Mesendoderm (in vitro differentiated cells): ENCODE results near the gene AADACL2. TPM values are rescaled to one million over a fixed set of nuclear protein-coding genes. Genes with fewer than 3 reads are reported as not detected.
A peak's percentile ranks its signal among the peaks of the same experiment; 100 is the strongest.

Source experiments
- DNase-seq: peaks from one replicate; pipeline ENCODE4 v3.0.0; 2013
- H2AK5ac ChIP-seq: 2 replicates; pipeline ENCODE4 v1.6.1; 2013; ENCODE audit warnings: low read length, inconsistent platforms
- H2BK120ac ChIP-seq: 2 replicates; pipeline ENCODE4 v1.6.1; 2013; ENCODE audit warnings: low read depth, mild to moderate bottlenecking, low read length, moderate library complexity, mixed read lengths
- H2BK15ac ChIP-seq: replicated peaks from 2 replicates; pipeline ENCODE4 v1.6.1; 2013; ENCODE audit warnings: low read depth, mild to moderate bottlenecking, moderate library complexity
- H2BK5ac ChIP-seq: 2 replicates; pipeline ENCODE4 v1.6.1; 2013; ENCODE audit warnings: low read length, inconsistent platforms
- H3K18ac ChIP-seq: 2 replicates; pipeline ENCODE4 v1.6.1; 2013; ENCODE audit warnings: mild to moderate bottlenecking, low read length, mixed read lengths
- H3K23ac ChIP-seq: one replicate; pipeline ENCODE4 v1.6.1; 2013; ENCODE audit warnings: low read length
- H3K27ac ChIP-seq: 2 replicates; pipeline ENCODE4 v1.5.1; 2013; ENCODE audit warnings: low read depth, mild to moderate bottlenecking, inconsistent platforms, low read length, moderate library complexity
- H3K27me3 ChIP-seq: 2 replicates; pipeline ENCODE4 v1.6.1; 2013; ENCODE audit warnings: low read length, control low read depth, mild to moderate bottlenecking, inconsistent platforms; ENCODE audit not compliant: insufficient read depth, poor library complexity
- H3K36me3 ChIP-seq: 2 replicates; pipeline ENCODE4 v1.6.1; 2013; ENCODE audit warnings: low read length, inconsistent platforms; ENCODE audit not compliant: control insufficient read depth, insufficient read depth
- H3K4ac ChIP-seq: one replicate; pipeline ENCODE4 v1.6.1; 2013; ENCODE audit warnings: low read depth, mild to moderate bottlenecking, low read length, moderate library complexity
- H3K4me1 ChIP-seq: 2 replicates; pipeline ENCODE4 v1.6.1; 2013; ENCODE audit warnings: low read depth, low read length, inconsistent platforms; ENCODE audit not compliant: control insufficient read depth
- H3K4me2 ChIP-seq: 2 replicates; pipeline ENCODE4 v1.6.1; 2013; ENCODE audit warnings: low read length
- H3K4me3 ChIP-seq: 2 replicates; pipeline ENCODE4 v1.5.1; 2013; ENCODE audit warnings: mild to moderate bottlenecking, low read length
- H3K56ac ChIP-seq: one replicate; pipeline ENCODE4 v1.6.1; 2013; ENCODE audit warnings: low read length
- H3K79me1 ChIP-seq: 2 replicates; pipeline ENCODE4 v1.6.1; 2013; ENCODE audit warnings: low read length, inconsistent platforms
- H3K79me2 ChIP-seq: 2 replicates; pipeline ENCODE4 v1.6.1; 2013; ENCODE audit warnings: mild to moderate bottlenecking, low read length; ENCODE audit not compliant: control insufficient read depth, insufficient read depth
- H3K9ac ChIP-seq: 2 replicates; pipeline ENCODE4 v1.6.1; 2013; ENCODE audit warnings: low read length, inconsistent platforms
- H4K5ac ChIP-seq: one replicate; pipeline ENCODE4 v1.6.1; 2013; ENCODE audit warnings: low read length
- H4K8ac ChIP-seq: one replicate; pipeline ENCODE4 v1.6.1; 2013; ENCODE audit warnings: low read depth, mild to moderate bottlenecking, control low read depth, low read length, moderate library complexity
- WGBS: extraction: QIAGEN DNeasy Blood & Tissue Kit; methylation state at CpG from one replicate; pipeline ENCODE4 v1.1.7; 2013; ENCODE audit warnings: low lambda C conversion rate, missing lambda C conversion rate; ENCODE audit not compliant: insufficient coverage; ENCODE audit errors: extremely low coverage; 5-methylcytosine and 5-hydroxymethylcytosine counted together
- polyA plus RNA-seq, 2 experiments: library from polyadenylated mRNA; stranded (reverse); fragments of 200-250 nt; gene quantifications; one replicate each; pipeline ENCODE4 v1.2.3, GENCODE V29; 2013

Gene AADACL2
- not detected for polyA plus RNA-seq (2013, experiment 1 of 2)
- polyA plus RNA-seq (2013, experiment 2 of 2) = not detected

DNA sequence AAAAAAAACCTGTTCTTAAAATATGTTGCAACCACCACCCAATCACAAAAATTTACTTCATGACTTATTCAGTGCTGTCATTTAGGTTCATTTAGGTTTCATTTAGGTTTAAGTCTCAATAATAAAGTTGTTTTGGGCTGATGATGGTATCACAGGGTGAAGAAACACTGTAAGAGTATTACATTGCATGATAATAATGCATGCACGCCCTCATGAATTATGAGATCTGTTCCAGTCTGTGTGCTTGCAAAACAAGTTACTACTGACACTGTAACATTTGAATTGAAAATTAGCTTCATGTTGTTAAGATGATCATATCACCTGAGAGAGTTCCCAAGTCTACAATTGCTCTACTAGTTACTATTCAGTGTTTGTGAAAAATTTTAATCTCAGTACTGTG is at the start of gene AADACL2:
Gene AADACL2 (plus strand): TSS at position 315 of the 400 bp plus-strand sequence. CDS start 109 bp downstream, outside the sequence.
- Histone ChIP-seq H3K4me3 (no peak within 1 kb of the TSS), H2BK15ac (no peak within 1 kb of the TSS), H4K5ac (no peak within 1 kb of the TSS), H3K36me3 (no peaks in the 10 kb centered on the region), H3K27me3 (no peaks in the 10 kb centered on the region), H2BK120ac (no peak within 1 kb of the TSS), H3K4ac (no peak within 1 kb of the TSS), H3K9ac (no peak within 1 kb of the TSS), H3K4me2 (no peak within 1 kb of the TSS), H3K56ac (no peak within 1 kb of the TSS), H2BK5ac (no peak within 1 kb of the TSS), H3K79me1 (no peaks in the 10 kb centered on the region), H2AK5ac (no peak within 1 kb of the TSS), H3K79me2 (no peaks in the 10 kb centered on the region), H4K8ac (no peak within 1 kb of the TSS), H3K18ac (no peak within 1 kb of the TSS), H3K23ac (no peak within 1 kb of the TSS), H3K4me1 (no peaks in the 10 kb centered on the region), H3K27ac (no peak within 1 kb of the TSS)
- no CpG with 5 or more reads among the region's 1 CpG for WGBS
- no peak for DNase-seq

DNA sequence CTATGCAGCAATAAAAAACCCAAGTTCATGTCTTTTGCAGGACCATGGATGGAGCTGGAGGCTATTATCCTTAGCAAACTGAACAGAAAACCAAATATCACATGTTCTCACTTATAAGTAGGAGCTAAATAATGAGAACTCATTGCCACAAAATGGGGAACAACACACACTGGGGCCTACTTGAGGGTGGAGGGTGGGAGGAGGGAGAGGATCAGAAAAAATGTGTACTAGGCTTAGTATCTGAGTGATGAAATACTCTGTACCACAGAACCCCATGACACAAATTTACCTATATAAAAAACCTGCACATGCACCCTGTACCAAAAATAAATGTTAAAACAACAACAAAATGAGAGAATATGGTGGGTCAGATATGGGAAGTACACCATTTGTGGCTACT is 49.6 kb upstream of the AADACL2 start:
- H3K56ac ChIP-seq = no peak overlapping the region
- no peak overlapping the region for H3K4ac ChIP-seq
- H3K9ac ChIP-seq = no peak overlapping the region
- no peak overlapping the region for H3K18ac ChIP-seq
- H2AK5ac ChIP-seq = no peak overlapping the region
- H3K36me3 ChIP-seq = no peaks in the 10 kb centered on the region
- no peak overlapping the region for H2BK15ac ChIP-seq
- no peak overlapping the region for H2BK5ac ChIP-seq
- no peak overlapping the region for H3K4me3 ChIP-seq
- H3K79me1 ChIP-seq = no peaks in the 10 kb centered on the region
- no peak overlapping the region for H2BK120ac ChIP-seq
- H3K79me2 ChIP-seq = no peaks in the 10 kb centered on the region
- H3K23ac ChIP-seq = no peak overlapping the region
- H3K4me1 ChIP-seq = no peaks in the 10 kb centered on the region
- no peak for DNase-seq
- no peaks in the 10 kb centered on the region for H3K27me3 ChIP-seq
- no peak overlapping the region for H3K4me2 ChIP-seq
- H3K27ac ChIP-seq = no peak overlapping the region
- no peak overlapping the region for H4K5ac ChIP-seq
- H4K8ac ChIP-seq = no peak overlapping the region

DNA sequence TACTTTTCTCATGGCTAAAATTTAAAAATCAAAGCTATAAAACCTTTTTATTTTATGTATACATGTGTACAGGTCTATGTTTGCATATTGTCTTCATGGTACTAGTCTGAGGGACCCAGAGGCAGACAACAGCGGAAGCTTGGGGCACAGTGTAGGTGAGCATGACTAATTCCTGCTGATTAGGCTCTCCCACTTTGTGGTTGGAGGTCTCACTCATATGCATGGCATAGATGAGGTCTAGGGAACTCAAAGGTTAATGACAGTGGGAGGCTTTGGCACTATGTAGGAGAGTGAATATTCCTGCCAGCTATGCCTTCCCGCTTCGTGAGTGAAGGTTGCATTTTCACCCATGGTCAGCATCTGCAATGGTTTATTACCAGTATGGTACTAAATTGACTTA is 47.5 kb upstream of the AADACL2 start:
- Histone ChIP-seq H3K27me3 (no peaks in the 10 kb centered on the region), H3K4me2 (no peak overlapping the region), H4K5ac (no peak overlapping the region), H2AK5ac (no peak overlapping the region), H2BK5ac (no peak overlapping the region), H3K27ac (no peak overlapping the region), H4K8ac (no peak overlapping the region), H3K4me3 (no peak overlapping the region), H3K4me1 (no peaks in the 10 kb centered on the region), H3K18ac (no peak overlapping the region), H3K4ac (no peak overlapping the region), H2BK120ac (no peak overlapping the region), H2BK15ac (no peak overlapping the region), H3K56ac (no peak overlapping the region), H3K79me1 (no peaks in the 10 kb centered on the region), H3K79me2 (no peaks in the 10 kb centered on the region), H3K9ac (no peak overlapping the region), H3K23ac (no peak overlapping the region), H3K36me3 (no peaks in the 10 kb centered on the region)
- DNase-seq = peak; percentile 26
- WGBS = no CpG with 5 or more reads among the region's 3 CpGs

GRCh38 chr3:151687076-151687475 is 46.7 kb upstream of the AADACL2 start:
- H4K5ac ChIP-seq = no peak overlapping the region
- no peak overlapping the region for H3K27ac ChIP-seq
- no peak overlapping the region for H3K4me2 ChIP-seq
- no peak overlapping the region for H2BK15ac ChIP-seq
- no peaks in the 10 kb centered on the region for H3K4me1 ChIP-seq
- DNase-seq = no peak
- no peak overlapping the region for H3K4ac ChIP-seq
- no peak overlapping the region for H2BK120ac ChIP-seq
- no peak overlapping the region for H3K18ac ChIP-seq
- no peak overlapping the region for H2AK5ac ChIP-seq
- no peak overlapping the region for H3K4me3 ChIP-seq
- H3K79me1 ChIP-seq = no peaks in the 10 kb centered on the region
- H3K79me2 ChIP-seq = no peaks in the 10 kb centered on the region
- no peak overlapping the region for H4K8ac ChIP-seq
- H3K56ac ChIP-seq = no peak overlapping the region
- H3K36me3 ChIP-seq = no peaks in the 10 kb centered on the region
- H2BK5ac ChIP-seq = no peak overlapping the region
- H3K27me3 ChIP-seq = no peaks in the 10 kb centered on the region
- WGBS = no CpG with 5 or more reads among the region's 5 CpGs
- H3K9ac ChIP-seq = no peak overlapping the region
- H3K23ac ChIP-seq = no peak overlapping the region

GRCh38 chr3:151688571-151688970 is 45.2 kb upstream of the AADACL2 start:
- no peak overlapping the region for H3K56ac ChIP-seq

DNA sequence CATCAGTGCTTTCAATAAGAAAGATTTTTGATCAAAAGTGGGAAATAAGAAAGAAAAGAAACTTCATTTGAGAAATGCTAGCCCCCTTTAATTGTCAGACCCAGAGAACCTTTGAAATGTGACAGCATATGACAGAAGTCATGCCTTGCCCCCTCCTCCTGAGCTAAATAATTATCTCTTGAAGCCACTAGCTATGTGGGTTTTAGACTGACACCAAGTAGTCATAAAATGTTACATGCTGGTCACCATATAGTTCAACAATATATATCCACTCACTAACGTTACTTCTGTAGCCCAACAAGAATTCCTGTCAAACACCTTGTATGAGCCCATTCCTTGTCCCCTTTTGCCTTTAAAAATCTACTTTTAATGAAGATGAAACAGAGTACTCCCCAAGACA is 43.1 kb upstream of the AADACL2 start:
- H3K23ac ChIP-seq = no peak overlapping the region
- no peak overlapping the region for H3K4ac ChIP-seq
- H3K27me3 ChIP-seq = peaks cover 1% of the 10 kb centered on the region
- H2AK5ac ChIP-seq = no peak overlapping the region
- H3K56ac ChIP-seq = no peak overlapping the region
- no peaks in the 10 kb centered on the region for H3K79me2 ChIP-seq
- no peaks in the 10 kb centered on the region for H3K36me3 ChIP-seq
- no peak overlapping the region for H3K18ac ChIP-seq
- H2BK120ac ChIP-seq = no peak overlapping the region
- DNase-seq = no peak
- H4K8ac ChIP-seq = no peak overlapping the region
- no peak overlapping the region for H3K9ac ChIP-seq
- H3K4me1 ChIP-seq = no peaks in the 10 kb centered on the region
- no peak overlapping the region for H4K5ac ChIP-seq
- no peak overlapping the region for H3K4me3 ChIP-seq
- no peak overlapping the region for H3K4me2 ChIP-seq
- H3K27ac ChIP-seq = no peak overlapping the region
- no peak overlapping the region for H2BK15ac ChIP-seq
- no peaks in the 10 kb centered on the region for H3K79me1 ChIP-seq
- no CpG with 5 or more reads among the region's 1 CpG for WGBS
- H2BK5ac ChIP-seq = no peak overlapping the region

More at GRCh38 chr3:151688571-151688970, 45.2 kb upstream of the AADACL2 start:
- Histone ChIP-seq H3K79me1 (no peaks in the 10 kb centered on the region), H2BK15ac (no peak overlapping the region), H3K27me3 (peaks cover 1% of the 10 kb centered on the region), H3K36me3 (no peaks in the 10 kb centered on the region), H2AK5ac (no peak overlapping the region), H3K23ac (no peak overlapping the region), H4K5ac (no peak overlapping the region), H3K9ac (no peak overlapping the region), H2BK5ac (no peak overlapping the region), H3K4me3 (no peak overlapping the region), H3K27ac (no peak overlapping the region), H3K18ac (no peak overlapping the region), H2BK120ac (no peak overlapping the region), H3K79me2 (no peaks in the 10 kb centered on the region), H4K8ac (no peak overlapping the region), H3K4ac (no peak overlapping the region), H3K4me2 (no peak overlapping the region), H3K4me1 (no peaks in the 10 kb centered on the region)
- WGBS = no CpG with 5 or more reads among the region's 1 CpG
- DNase-seq = no peak
